Loucy (cell line): Measurements from ENCODE around the gene SEMA6D.

Experiments used
- H2AFZ ChIP-seq: fragments of 200-600 bp; sonication (generic); 2 replicates; pipeline ENCODE4 v1.6.0; 2016; ENCODE audit warnings: antibody characterized with exemption, mild to moderate bottlenecking, low read length, moderate library complexity
- H3F3A ChIP-seq: fragments of 200-600 bp; 2 replicates; pipeline ENCODE4 v1.6.0; 2016; ENCODE audit warnings: antibody characterized with exemption, low read depth, mild to moderate bottlenecking
- H3K27me3 ChIP-seq: fragments of 200-600 bp; sonication (generic); 2 replicates; pipeline ENCODE4 v1.6.1; 2014; ENCODE audit warnings: low read length, mild to moderate bottlenecking; ENCODE audit not compliant: insufficient read depth, poor library complexity, severe bottlenecking
- H3K36me3 ChIP-seq: fragments of 200-600 bp; sonication (generic); 2 replicates; pipeline ENCODE4 v1.6.1; 2016; ENCODE audit warnings: low read length; ENCODE audit not compliant: insufficient read depth
- H3K4me1 ChIP-seq: fragments of 200-600 bp; sonication (generic); 2 replicates; pipeline ENCODE4 v1.5.1; 2014; ENCODE audit warnings: low read length, mild to moderate bottlenecking; ENCODE audit not compliant: insufficient read depth, poor library complexity, severe bottlenecking
- H3K4me2 ChIP-seq: fragments of 200-600 bp; sonication (generic); 2 replicates; pipeline ENCODE4 v1.6.0; 2014; ENCODE audit warnings: antibody characterized with exemption, low read length, low read depth, mild to moderate bottlenecking; ENCODE audit not compliant: poor library complexity, severe bottlenecking
- H3K4me3 ChIP-seq: fragments of 200-600 bp; sonication (generic); 2 replicates; pipeline ENCODE4 v1.5.1; 2014; ENCODE audit warnings: low read length, mild to moderate bottlenecking, mixed read lengths; ENCODE audit not compliant: poor library complexity, severe bottlenecking
- H3K79me2 ChIP-seq: fragments of 200-600 bp; sonication (generic); 2 replicates; pipeline ENCODE4 v1.6.1; 2014; ENCODE audit warnings: low read length; ENCODE audit not compliant: insufficient read depth
- H3K9ac ChIP-seq: fragments of 200-600 bp; sonication (generic); 2 replicates; pipeline ENCODE4 v1.6.0; 2014; ENCODE audit warnings: mild to moderate bottlenecking, low read depth, low read length, moderate library complexity; ENCODE audit not compliant: poor library complexity, severe bottlenecking
- H3K9me2 ChIP-seq: fragments of 200-600 bp; sonication (generic); replicated peaks from 2 replicates; pipeline ENCODE4 v1.6.1; 2016; ENCODE audit warnings: low read depth, low read length, mixed read lengths
- H3K9me3 ChIP-seq: fragments of 200-600 bp; sonication (generic); 2 replicates; pipeline ENCODE4 v1.6.1; 2014; ENCODE audit warnings: mild to moderate bottlenecking, antibody characterized with exemption, low read length, low read depth; ENCODE audit not compliant: insufficient read depth
- H4K20me1 ChIP-seq: fragments of 200-600 bp; sonication (generic); 2 replicates; pipeline ENCODE4 v1.6.0; 2014; ENCODE audit warnings: antibody characterized with exemption, low read length, mild to moderate bottlenecking; ENCODE audit not compliant: insufficient read depth, poor library complexity, severe bottlenecking
- CTCF ChIP-seq: fragments of 200-600 bp; sonication (generic); conservative IDR thresholded peaks from 2 replicates; pipeline ENCODE4 v1.5.1; 2014; ENCODE audit warnings: mild to moderate bottlenecking, antibody characterized with exemption, low read length
- EZH2phosphoT487 ChIP-seq: fragments of 200-600 bp; IDR thresholded peaks from 2 replicates; pipeline ENCODE4 v1.6.1; 2018; ENCODE audit warnings: antibody characterized with exemption, mild to moderate bottlenecking, moderate library complexity, borderline replicate concordance

Gene SEMA6D

GRCh38 chr15:47796339-47796738 lies 79.0 kb downstream of the SEMA6D start:
- H4K20me1 ChIP-seq, result no peaks in the 10 kb centered on the region
- H3K9ac ChIP-seq, result no peak overlapping the region
- H3K4me2 ChIP-seq, result no peak overlapping the region
- TF ChIP-seq CTCF, result no peak
- TF ChIP-seq EZH2phosphoT487, result no peak
- no peaks in the 10 kb centered on the region for H3K36me3 ChIP-seq
- H2AFZ ChIP-seq, result no peak overlapping the region
- no peaks in the 10 kb centered on the region for H3K9me2 ChIP-seq
- H3K79me2 ChIP-seq, result no peaks in the 10 kb centered on the region
- H3K4me3 ChIP-seq, result no peak overlapping the region
- no peaks in the 10 kb centered on the region for H3F3A ChIP-seq
- no peaks in the 10 kb centered on the region for H3K4me1 ChIP-seq
- no peaks in the 10 kb centered on the region for H3K9me3 ChIP-seq
- H3K27me3 ChIP-seq, result no peaks in the 10 kb centered on the region

GRCh38 chr15:47796830-47797229 lies 79.5 kb downstream of the SEMA6D start:
- H2AFZ ChIP-seq, result no peak overlapping the region
- no peaks in the 10 kb centered on the region for H3K36me3 ChIP-seq
- no peak overlapping the region for H3K4me2 ChIP-seq
- no peaks in the 10 kb centered on the region for H4K20me1 ChIP-seq
- no peak overlapping the region for H3K4me3 ChIP-seq
- no peaks in the 10 kb centered on the region for H3K9me2 ChIP-seq
- H3K9ac ChIP-seq, result no peak overlapping the region
- no peaks in the 10 kb centered on the region for H3K79me2 ChIP-seq
- no peaks in the 10 kb centered on the region for H3F3A ChIP-seq
- H3K9me3 ChIP-seq, result no peaks in the 10 kb centered on the region
- H3K4me1 ChIP-seq, result no peaks in the 10 kb centered on the region
- H3K27me3 ChIP-seq, result no peaks in the 10 kb centered on the region
- TF ChIP-seq EZH2phosphoT487 (no peak), CTCF (no peak)

GRCh38 chr15:47801522-47801921 lies 84.2 kb downstream of the SEMA6D start:
- TF ChIP-seq EZH2phosphoT487 (no peak), CTCF (no peak)
- Histone ChIP-seq H3K36me3 (no peaks in the 10 kb centered on the region), H3K4me1 (no peaks in the 10 kb centered on the region)

More at GRCh38 chr15:47801522-47801921, 84.2 kb downstream of the SEMA6D start:
- no peak overlapping the region for H3K9ac ChIP-seq
- H3K4me3 ChIP-seq, result no peak overlapping the region
- no peaks in the 10 kb centered on the region for H3K9me2 ChIP-seq
- no peaks in the 10 kb centered on the region for H3K79me2 ChIP-seq
- no peak overlapping the region for H3K4me2 ChIP-seq
- no peaks in the 10 kb centered on the region for H4K20me1 ChIP-seq
- H3F3A ChIP-seq, result no peaks in the 10 kb centered on the region
- no peak overlapping the region for H2AFZ ChIP-seq
- no peaks in the 10 kb centered on the region for H3K27me3 ChIP-seq
- no peaks in the 10 kb centered on the region for H3K9me3 ChIP-seq
